HepG2 (cell line): ENCODE data around the gene AUH. TPM values are rescaled to one million over a fixed set of nuclear protein-coding genes. Genes with fewer than 3 reads are reported as not detected.

Source experiments
- ATAC-seq: fragments of 200-7000 bp; cut with Tn5 transposase; 3 replicates; pipeline ENCODE4 v1.9.1; 2020; ENCODE audit warnings: mild to moderate bottlenecking, moderate library complexity
- BruUV-seq: library from RNA; stranded (reverse); fragments of 400-500 nt; replicated peaks from 2 replicates; lab custom pipeline; 2021; lab: Mats Ljungman, UMichigan
- CTCF ChIA-PET: fragments of 300-600 bp; formaldehyde crosslinking; extraction: SDS; loops from one replicate; lab custom pipeline; 2021; ENCODE audit warnings: low total read pairs, inconsistent platforms, low intra/inter-chr PET ratio; lab: Yijun Ruan, JAX
- POLR2A ChIA-PET: fragments of 350-600 bp; sonication (Branson Sonifier 250); formaldehyde crosslinking; loops from one replicate; lab custom pipeline; 2020; ENCODE audit warnings: antibody characterized with exemption, inconsistent platforms; lab: Yijun Ruan, JAX
- DNase-seq: peaks from one replicate; pipeline ENCODE4 v3.0.0-alpha.2; 2015; ENCODE audit warnings: low spot score
- FAIRE-seq: peaks from 3 replicates; lab custom pipeline; 2011; peaks lifted over from hg19 to GRCh38; lab: Jason Lieb, UNC
- H2AFZ ChIP-seq: one replicate; pipeline ENCODE4 v1.6.1; 2011; ENCODE audit warnings: low read length, inconsistent platforms
- H3K27ac ChIP-seq: fragments of 300-600 bp; 3 replicates; pipeline ENCODE4 v1.8.0; 2011; ENCODE audit warnings: mixed run types, mild to moderate bottlenecking, mixed read lengths, low read length, inconsistent platforms; ENCODE audit not compliant: insufficient read depth; ENCODE audit errors: extremely low read length
- H3K27me3 ChIP-seq, 2 experiments: fragments of 200-600 bp in 1 of 2; 2 replicates in 1 of 2; 3 replicates in 1 of 2; pipeline versions ENCODE4 v1.6.0 to v1.8.0; 2011; ENCODE audit warnings: low read length in 2 of 2, mild to moderate bottlenecking in 2 of 2, moderate library complexity in 2 of 2, inconsistent platforms in 1 of 2; ENCODE audit not compliant: insufficient read depth in 2 of 2, control insufficient read depth in 1 of 2
- H3K36me3 ChIP-seq, 2 experiments: fragments of 200-600 bp in 1 of 2; replicated peaks in 1 of 2; 2 replicates in 1 of 2; 3 replicates in 1 of 2; pipeline versions ENCODE4 v1.5.1 to v1.8.0; 2011; ENCODE audit warnings: low read length in 2 of 2, inconsistent platforms in 1 of 2; ENCODE audit not compliant: insufficient read depth in 2 of 2, control insufficient read depth in 1 of 2
- H3K4me1 ChIP-seq: 2 replicates; pipeline ENCODE4 v1.5.1; 2012; ENCODE audit warnings: low read length, inconsistent platforms; ENCODE audit not compliant: insufficient read depth
- H3K4me2 ChIP-seq: 2 replicates; pipeline ENCODE4 v1.6.0; 2011; ENCODE audit warnings: low read depth, low read length, inconsistent platforms
- H3K4me3 ChIP-seq, 3 experiments: fragments of 200-600 bp in 1 of 3; sonication (generic), shearing (Covaris generic) in 1 of 3; replicated peaks in 1 of 3; 2 replicates each; pipeline ENCODE4 v1.5.1; 2011 to 2016; ENCODE audit warnings: low read length in 3 of 3, inconsistent platforms in 2 of 3, low read depth in 2 of 3, mild to moderate bottlenecking in 2 of 3, control low read depth in 1 of 3, mixed read lengths in 1 of 3; ENCODE audit not compliant: insufficient read depth in 1 of 3
- H3K79me2 ChIP-seq: one replicate; pipeline ENCODE4 v1.6.1; 2011; ENCODE audit warnings: low read length, inconsistent platforms; ENCODE audit not compliant: insufficient read depth
- H3K9ac ChIP-seq: 2 replicates; pipeline ENCODE4 v1.6.0; 2011; ENCODE audit warnings: mild to moderate bottlenecking, low read depth, low read length, inconsistent platforms; ENCODE audit not compliant: insufficient read depth
- H3K9me3 ChIP-seq: 2 replicates; pipeline ENCODE4 v1.5.1; 2012; ENCODE audit warnings: mild to moderate bottlenecking, low read length
- H4K20me1 ChIP-seq: 2 replicates; pipeline ENCODE4 v1.6.0; 2011; ENCODE audit warnings: inconsistent platforms, mild to moderate bottlenecking, low read length, moderate library complexity; ENCODE audit not compliant: insufficient read depth
- TOE1 ChIP-seq: sonication (generic); formaldehyde crosslinking; IDR thresholded peaks from 2 replicates; pipeline ENCODE4 v1.4.0; 2020; ENCODE audit warnings: mild to moderate bottlenecking, missing genetic modification reagents
- ZNF441 ChIP-seq: sonication (generic); formaldehyde crosslinking; IDR thresholded peaks from 2 replicates; pipeline ENCODE4 v1.7.0; 2021; ENCODE audit warnings: missing genetic modification reagents, borderline replicate concordance
- ZNF468 ChIP-seq: sonication (generic); formaldehyde crosslinking; IDR thresholded peaks from 2 replicates; pipeline ENCODE4 v1.8.0; 2022; ENCODE audit warnings: mild to moderate bottlenecking, moderate library complexity, missing genetic modification reagents
- WGBS: methylation state at CpG from one replicate; pipeline ENCODE4 v1.1.6; 2017; ENCODE audit warnings: low lambda C conversion rate; 5-methylcytosine and 5-hydroxymethylcytosine counted together
- in situ Hi-C: cut with HindIII; loops from 2 replicates; pipeline ENCODE4 v1.10.0; 2017; ENCODE audit warnings: low pct_unique_long_range_greater_than_20kb; ENCODE audit not compliant: extremely low pct_ligation_motif_present
- intact Hi-C: fragments of 100-400 bp; cut with micrococcal nuclease; formaldehyde crosslinking; loops from one replicate; pipeline ENCODE4 v1.10.0; 2022; ENCODE audit not compliant: unreplicated experiment
- polyA plus RNA-seq, 8 experiments: library from polyadenylated mRNA; depleted of rRNA in 3 of 8; stranded (reverse) in 7 of 8; unstranded in 1 of 8; fragments of >200 nt; fragmentation: Illumina TruSeq in 4 of 8; extraction: Trizol in 4 of 8; gene quantifications; 2 replicates each; pipeline versions ENCODE4 v1.2.1 to v1.2.3, GENCODE V29; 2011 to 2016; ENCODE audit warnings: low read depth in 4 of 8, missing spikeins in 1 of 8, mixed read lengths in 1 of 8; ENCODE audit not compliant: insufficient read depth in 1 of 8
- total RNA-seq, 5 experiments: library from RNA; depleted of rRNA; stranded (reverse); fragments of >200 nt; fragmentation: Illumina TruSeq; extraction: Trizol; gene quantifications; 2 replicates each; pipeline ENCODE4 v1.2.3, GENCODE V29; 2016; ENCODE audit warnings: low read depth in 1 of 5
- TF ChIP-seq, protein P1 (sequence below): sonication (generic); formaldehyde crosslinking; IDR thresholded peaks from 2 replicates; pipeline ENCODE4 v1.5.1; 2020; ENCODE audit warnings: mild to moderate bottlenecking, missing genetic modification reagents
- TF ChIP-seq, protein P2 (sequence below): IDR thresholded peaks from 2 replicates; pipeline ENCODE4 v1.6.1; 2016; ENCODE audit warnings: low read depth, missing genetic modification reagents, missing compliant biosample characterization
- TF ChIP-seq, protein P3 (sequence below), 2 experiments: fragments of 450-650 bp in 1 of 2; sonication (generic) in 1 of 2; formaldehyde crosslinking in 1 of 2; IDR thresholded peaks; 2 replicates each; pipeline versions ENCODE4 v1.6.1 to v1.8.0; 2016 to 2022; ENCODE audit warnings: antibody characterized with exemption in 1 of 2, mild to moderate bottlenecking in 1 of 2, missing genetic modification reagents in 1 of 2

Gene AUH
- total and polyA plus RNA-seq, 2 of the 13 experiments (the other 11 are each of a cell fraction or from before 2014, with no cell fraction given): 25.8 to 31.9 TPM

DNA sequence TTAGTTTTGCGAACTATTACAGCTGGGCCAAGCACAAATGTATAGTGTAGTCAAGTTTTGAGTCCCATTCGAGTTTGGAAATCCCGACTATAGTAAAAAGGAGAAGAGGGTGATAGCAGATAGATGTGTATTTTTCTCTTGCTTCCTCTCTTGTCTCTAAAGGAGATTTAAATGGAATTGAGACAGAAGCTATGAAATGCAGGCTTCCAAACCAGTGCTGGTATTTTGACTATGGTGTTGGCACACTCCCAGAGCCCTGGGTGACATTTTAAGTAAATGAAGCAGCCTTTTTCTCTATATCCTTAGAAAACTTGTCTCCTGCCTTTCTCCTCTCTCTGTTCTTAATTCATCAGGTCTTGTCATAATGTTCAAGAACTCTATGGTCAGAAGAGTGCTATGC is 17.7 kb upstream of the AUH start:
- Histone ChIP-seq H3K27me3 (no peaks in the 10 kb centered on the region), H3K79me2 (no peaks in the 10 kb centered on the region), H3K4me3 (no peak overlapping the region), H3K4me1 (no peaks in the 10 kb centered on the region), H3K27ac (no peak overlapping the region), H2AFZ (no peak overlapping the region), H3K9ac (no peak overlapping the region), H3K9me3 (peaks cover 9% of the 10 kb centered on the region), H3K4me2 (no peak overlapping the region), H4K20me1 (no peaks in the 10 kb centered on the region), H3K36me3 (no peaks in the 10 kb centered on the region)
- FAIRE-seq (no peak), ATAC-seq (no peak), DNase-seq (no peak)
- 18% methylated on average over 3 of the region's 3 CpGs for WGBS
- CTCF ChIA-PET: no interaction called here
- intact Hi-C loops: no loop called here
- no TSS peak for BruUV-seq
- in situ Hi-C loops: no loop called here
- POLR2A ChIA-PET: no interaction called here
- TF ChIP-seq, protein P1, sequence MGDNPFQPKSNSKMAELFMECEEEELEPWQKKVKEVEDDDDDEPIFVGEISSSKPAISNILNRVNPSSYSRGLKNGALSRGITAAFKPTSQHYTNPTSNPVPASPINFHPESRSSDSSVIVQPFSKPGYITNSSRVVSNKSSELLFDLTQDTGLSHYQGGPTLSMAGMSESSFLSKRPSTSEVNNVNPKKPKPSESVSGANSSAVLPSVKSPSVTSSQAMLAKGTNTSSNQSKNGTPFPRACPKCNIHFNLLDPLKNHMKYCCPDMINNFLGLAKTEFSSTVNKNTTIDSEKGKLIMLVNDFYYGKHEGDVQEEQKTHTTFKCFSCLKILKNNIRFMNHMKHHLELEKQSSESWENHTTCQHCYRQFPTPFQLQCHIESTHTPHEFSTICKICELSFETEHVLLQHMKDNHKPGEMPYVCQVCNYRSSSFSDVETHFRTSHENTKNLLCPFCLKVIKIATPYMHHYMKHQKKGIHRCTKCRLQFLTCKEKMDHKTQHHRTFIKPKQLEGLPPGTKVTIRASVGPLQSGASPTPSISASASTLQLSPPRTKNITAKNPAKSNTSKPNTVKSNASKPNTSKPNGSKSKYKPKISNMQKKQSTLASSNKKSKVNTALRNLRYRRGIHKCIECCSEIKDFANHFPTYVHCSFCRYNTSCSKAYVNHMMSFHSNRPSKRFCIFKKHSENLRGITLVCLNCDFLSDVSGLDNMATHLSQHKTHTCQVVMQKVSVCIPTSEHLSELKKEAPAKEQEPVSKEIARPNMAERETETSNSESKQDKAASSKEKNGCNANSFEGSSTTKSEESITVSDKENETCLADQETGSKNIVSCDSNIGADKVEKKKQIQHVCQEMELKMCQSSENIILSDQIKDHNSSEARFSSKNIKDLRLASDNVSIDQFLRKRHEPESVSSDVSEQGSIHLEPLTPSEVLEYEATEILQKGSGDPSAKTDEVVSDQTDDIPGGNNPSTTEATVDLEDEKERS (CRISPR knock-in tag): no peak
- TF ChIP-seq, protein P2, sequence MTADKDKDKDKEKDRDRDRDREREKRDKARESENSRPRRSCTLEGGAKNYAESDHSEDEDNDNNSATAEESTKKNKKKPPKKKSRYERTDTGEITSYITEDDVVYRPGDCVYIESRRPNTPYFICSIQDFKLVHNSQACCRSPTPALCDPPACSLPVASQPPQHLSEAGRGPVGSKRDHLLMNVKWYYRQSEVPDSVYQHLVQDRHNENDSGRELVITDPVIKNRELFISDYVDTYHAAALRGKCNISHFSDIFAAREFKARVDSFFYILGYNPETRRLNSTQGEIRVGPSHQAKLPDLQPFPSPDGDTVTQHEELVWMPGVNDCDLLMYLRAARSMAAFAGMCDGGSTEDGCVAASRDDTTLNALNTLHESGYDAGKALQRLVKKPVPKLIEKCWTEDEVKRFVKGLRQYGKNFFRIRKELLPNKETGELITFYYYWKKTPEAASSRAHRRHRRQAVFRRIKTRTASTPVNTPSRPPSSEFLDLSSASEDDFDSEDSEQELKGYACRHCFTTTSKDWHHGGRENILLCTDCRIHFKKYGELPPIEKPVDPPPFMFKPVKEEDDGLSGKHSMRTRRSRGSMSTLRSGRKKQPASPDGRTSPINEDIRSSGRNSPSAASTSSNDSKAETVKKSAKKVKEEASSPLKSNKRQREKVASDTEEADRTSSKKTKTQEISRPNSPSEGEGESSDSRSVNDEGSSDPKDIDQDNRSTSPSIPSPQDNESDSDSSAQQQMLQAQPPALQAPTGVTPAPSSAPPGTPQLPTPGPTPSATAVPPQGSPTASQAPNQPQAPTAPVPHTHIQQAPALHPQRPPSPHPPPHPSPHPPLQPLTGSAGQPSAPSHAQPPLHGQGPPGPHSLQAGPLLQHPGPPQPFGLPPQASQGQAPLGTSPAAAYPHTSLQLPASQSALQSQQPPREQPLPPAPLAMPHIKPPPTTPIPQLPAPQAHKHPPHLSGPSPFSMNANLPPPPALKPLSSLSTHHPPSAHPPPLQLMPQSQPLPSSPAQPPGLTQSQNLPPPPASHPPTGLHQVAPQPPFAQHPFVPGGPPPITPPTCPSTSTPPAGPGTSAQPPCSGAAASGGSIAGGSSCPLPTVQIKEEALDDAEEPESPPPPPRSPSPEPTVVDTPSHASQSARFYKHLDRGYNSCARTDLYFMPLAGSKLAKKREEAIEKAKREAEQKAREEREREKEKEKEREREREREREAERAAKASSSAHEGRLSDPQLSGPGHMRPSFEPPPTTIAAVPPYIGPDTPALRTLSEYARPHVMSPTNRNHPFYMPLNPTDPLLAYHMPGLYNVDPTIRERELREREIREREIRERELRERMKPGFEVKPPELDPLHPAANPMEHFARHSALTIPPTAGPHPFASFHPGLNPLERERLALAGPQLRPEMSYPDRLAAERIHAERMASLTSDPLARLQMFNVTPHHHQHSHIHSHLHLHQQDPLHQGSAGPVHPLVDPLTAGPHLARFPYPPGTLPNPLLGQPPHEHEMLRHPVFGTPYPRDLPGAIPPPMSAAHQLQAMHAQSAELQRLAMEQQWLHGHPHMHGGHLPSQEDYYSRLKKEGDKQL (CRISPR knock-in tag): no peak
- no peak for TF ChIP-seq ZNF441 (CRISPR knock-in tag)
- TF ChIP-seq, protein P3, sequence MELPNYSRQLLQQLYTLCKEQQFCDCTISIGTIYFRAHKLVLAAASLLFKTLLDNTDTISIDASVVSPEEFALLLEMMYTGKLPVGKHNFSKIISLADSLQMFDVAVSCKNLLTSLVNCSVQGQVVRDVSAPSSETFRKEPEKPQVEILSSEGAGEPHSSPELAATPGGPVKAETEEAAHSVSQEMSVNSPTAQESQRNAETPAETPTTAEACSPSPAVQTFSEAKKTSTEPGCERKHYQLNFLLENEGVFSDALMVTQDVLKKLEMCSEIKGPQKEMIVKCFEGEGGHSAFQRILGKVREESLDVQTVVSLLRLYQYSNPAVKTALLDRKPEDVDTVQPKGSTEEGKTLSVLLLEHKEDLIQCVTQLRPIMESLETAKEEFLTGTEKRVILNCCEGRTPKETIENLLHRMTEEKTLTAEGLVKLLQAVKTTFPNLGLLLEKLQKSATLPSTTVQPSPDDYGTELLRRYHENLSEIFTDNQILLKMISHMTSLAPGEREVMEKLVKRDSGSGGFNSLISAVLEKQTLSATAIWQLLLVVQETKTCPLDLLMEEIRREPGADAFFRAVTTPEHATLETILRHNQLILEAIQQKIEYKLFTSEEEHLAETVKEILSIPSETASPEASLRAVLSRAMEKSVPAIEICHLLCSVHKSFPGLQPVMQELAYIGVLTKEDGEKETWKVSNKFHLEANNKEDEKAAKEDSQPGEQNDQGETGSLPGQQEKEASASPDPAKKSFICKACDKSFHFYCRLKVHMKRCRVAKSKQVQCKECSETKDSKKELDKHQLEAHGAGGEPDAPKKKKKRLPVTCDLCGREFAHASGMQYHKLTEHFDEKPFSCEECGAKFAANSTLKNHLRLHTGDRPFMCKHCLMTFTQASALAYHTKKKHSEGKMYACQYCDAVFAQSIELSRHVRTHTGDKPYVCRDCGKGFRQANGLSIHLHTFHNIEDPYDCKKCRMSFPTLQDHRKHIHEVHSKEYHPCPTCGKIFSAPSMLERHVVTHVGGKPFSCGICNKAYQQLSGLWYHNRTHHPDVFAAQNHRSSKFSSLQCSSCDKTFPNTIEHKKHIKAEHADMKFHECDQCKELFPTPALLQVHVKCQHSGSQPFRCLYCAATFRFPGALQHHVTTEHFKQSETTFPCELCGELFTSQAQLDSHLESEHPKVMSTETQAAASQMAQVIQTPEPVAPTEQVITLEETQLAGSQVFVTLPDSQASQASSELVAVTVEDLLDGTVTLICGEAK (IDR thresholded peaks at IDR 0.05): no peak
- TF ChIP-seq, protein P3 (CRISPR knock-in tag; IDR thresholded peaks at IDR 0.05): no peak
- TF ChIP-seq TOE1 (CRISPR knock-in tag): no peak
- TF ChIP-seq ZNF468 (CRISPR knock-in tag): no peak
